ENCODE measurements around the gene ZNF30. TPM values are rescaled to one million over a fixed set of nuclear protein-coding genes. Genes with fewer than 3 reads are reported as not detected.
"Not testable (repeated sequence)": the region's sequence is repeated elsewhere in the genome, so short reads cannot be mapped to it uniquely, and the experiment has no call there.

ZNF30 gene
- total RNA-seq = 5.3 TPM

DNA sequence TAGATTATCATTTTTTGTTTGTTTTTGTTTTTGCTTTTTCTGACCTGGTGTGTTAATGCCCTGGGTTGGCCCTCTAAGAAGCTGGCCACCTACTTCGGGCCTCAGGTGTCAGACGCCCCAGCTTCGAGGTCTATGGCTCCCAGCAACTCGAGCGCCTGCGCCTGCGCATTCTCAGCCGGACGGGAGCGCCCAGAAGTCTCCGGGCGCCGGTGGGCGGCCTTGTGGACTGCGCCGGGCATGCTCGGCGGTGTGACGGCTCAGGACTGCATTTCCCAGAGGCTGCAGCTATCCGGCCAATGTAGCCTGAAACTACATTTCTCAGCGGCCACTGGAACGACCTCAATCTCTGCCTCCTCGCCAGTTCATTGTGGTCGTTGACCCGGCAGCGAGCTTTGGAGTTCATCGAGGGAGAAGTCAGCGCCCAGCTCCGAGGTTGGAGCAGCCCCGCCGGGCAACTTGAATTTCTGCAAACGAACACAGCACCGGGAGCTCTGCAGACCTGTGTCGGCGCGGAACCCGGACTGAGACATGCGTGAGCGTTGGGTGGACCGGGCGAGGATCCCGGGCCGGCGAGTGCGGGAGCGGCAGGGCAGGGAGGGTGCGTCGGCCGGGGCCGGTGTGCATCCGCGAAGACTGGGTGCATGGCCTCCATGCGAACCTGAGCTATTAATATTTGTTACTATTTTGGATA, at the start of gene ZNF30:
ZNF30 (plus strand) TSS at position 219 of the 691 bp plus-strand sequence. CDS start 3,045 bp downstream, outside the sequence.
- peak; percentile 96 for DNase-seq

DNA sequence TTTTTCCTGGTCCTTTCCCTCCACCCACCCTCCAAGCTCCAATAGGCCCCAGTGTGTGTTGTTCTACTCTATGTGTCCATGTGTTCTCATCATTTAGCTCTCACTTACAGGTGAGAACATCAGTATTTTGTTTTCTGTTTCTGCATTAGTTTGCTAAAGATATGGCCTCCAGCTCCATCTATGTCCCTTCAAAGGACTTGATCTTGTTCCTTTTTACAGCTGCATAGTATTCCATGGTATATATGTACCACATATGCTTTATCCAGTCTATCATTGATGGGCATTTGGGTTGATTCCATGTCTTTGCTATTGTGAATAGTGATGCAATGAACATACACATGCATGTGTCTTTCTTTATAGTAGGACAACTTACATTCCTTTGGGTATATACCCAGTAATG, 47.1 kb upstream of the ZNF30 start:
- no peak for DNase-seq

DNA sequence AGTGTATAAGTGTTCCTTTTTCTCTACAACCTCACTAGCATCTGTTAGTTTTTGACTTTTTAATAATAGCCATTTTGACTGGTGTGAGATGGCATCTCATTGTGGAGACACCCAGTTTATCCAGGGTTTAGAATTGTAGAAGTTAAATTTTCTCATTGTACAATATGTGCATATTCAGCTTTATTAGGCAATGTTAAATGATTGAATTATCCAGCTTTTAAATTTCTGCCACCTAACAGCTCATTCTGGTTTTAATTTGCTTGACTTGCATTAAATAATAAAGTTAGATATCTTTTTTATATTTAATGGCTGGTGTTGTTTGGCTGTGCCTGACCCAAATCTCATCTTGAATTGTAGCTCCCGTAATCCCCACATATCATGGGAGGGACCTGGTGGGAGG, 46.7 kb upstream of the ZNF30 start:
- no peak for DNase-seq

DNA sequence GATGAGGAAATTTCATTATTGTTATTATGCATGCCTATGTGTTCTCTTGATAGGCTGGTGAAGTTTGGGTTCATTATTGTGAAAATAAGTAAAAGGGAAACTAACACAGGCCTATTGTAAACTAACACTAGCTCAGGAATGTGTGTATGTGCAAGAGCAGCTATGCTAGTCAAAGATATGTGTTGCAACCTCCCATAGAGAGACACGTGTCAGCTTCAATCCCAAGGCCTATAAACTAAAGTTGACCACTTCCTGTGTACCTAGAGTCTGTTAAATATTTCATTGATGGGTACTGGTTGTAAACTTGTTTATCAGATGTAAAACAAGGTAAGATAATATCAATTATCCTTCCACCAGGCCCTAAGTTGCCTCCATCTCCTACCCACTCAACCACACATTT, 44.7 kb upstream of the ZNF30 start:
- no peak for DNase-seq

DNA sequence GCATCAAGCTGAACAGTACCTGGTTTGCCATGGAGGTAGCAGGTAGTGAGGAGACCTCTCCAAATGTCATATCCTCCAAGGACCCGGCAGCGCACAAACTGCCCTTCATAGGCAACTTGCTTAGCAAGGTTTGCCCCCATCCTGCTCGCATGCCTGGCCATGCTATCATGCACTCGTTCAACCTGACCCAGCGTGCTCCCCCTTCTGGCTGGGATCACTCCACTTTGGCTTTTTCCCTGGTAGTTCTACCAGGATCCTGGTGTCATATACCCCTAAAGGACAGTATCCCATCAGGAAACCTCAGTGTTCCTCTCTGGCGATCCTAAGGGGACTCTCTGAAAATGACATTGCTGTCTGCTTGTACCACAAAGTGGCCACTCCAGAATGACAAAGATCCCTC, 38.6 kb upstream of the ZNF30 start:
- no peak for DNase-seq

DNA sequence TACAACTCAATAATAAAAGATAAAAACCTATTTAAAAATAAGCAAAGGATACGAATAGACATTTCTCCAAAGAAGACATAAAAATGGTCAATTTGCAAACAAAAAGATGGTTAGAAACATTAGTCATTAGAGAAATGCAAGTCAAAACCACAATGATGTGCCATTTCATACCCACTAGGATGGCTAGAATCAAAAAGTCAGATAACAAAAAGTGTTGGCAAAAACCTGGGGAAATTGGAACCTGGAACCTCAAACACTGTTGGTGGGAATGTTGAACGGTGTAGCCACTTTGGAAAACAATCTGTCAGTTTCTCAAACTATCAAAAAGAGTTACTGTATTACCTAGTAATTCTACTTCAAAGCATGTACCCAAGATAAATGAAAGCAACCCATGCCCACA, 26.5 kb upstream of the ZNF30 start:
- DNase-seq = no peak

DNA sequence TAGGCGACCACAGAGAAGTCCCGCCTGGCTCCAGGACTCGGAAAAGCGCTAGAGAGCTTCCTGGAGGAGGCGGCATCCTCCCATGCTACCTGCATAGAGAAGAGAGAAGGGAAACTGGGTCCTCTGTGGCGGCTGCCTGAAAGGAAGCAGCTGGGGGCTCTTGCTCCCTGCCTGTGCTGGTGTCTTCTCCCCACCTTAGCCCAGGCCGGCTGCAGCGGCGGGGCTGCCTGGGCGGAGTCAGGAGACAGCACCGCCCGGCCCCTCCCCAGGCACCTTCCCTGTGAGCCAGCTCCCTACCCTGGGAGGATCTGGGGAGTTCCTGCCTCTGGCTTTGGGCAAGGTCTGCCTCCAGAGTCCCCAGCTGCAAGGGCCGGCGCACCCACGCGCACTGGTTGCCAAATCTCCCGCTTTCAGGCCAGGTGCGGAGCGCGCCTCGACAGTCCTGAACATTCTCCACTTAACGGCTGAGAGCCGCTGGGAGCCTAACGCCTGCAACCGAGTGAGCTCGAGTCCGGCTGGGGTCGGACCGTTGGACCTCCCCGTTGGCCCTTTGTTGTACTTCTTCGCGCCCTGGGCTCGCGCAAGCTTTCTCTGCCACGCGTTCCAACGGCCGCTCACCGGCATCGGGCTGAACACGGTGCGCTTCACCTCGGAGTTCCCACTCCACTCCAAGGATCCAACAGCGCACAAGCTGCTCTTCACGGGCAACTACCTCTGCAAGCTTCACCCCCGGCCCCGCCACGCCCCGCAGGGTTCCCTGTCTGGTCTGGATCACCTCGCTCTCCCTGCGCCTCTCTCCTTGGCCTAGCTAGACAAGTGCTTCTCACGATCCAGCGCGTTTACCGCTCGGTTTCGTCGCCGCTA, 21.8 kb upstream of the ZNF30 start:
- DNase-seq = no peak

DNA sequence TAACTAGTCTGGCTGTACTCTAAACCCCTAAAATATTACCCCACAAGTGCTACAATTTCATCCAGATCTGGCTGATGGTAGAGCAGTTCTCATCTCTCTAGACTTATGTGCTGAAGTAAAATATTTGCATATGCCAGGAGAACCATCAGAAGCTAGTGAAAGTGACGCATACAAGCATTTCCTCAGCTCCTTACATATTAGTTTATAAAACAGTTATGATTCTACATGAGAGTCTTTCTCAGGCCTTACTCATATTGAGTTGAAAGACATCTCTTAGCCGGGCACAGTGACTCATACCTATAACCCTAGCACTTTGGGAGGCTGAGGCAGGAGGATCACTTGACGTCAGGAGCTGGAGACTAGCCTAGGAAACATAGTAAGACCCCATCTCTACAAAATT, 15.9 kb upstream of the ZNF30 start:
- no peak for DNase-seq

DNA sequence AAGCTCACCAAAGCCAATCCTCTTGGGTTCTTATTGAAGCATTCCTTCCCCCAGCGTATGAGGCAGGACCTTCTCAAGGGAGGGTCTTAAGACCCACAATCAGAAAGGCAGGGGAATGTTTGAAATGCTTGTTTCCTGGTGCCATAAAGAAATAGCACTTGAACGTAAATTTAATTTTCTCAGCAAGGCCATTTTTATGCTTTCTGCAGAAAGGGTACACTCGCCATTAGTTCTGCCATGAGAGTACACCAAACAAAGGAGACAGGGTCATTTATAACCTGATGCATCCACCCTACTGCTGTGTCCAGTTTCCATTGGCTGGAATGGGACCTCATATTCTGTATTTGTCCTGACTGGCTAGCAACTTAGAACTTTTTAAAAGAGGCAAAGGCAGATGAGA, 9.6 kb upstream of the ZNF30 start:
- DNase-seq = not testable (repeated sequence)

DNA sequence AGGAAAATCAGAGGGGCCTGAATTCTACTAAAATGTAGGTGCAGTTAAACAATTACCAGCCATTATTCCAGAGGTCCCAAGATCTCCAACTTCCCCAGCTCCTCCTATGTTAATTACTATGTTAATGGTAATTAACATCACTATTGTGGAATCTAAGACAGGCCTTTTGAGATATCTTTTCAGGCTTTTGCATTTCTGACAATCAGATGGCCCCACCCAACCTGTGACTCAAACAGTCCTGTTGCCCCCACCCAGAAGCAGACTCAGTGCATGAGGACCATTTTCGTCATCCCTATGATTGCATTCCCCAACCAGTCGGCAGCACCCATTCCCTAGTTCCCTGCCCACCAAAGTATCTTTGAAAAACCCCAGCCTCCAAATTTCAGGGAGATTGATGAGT, 8.5 kb upstream of the ZNF30 start:
- DNase-seq = no peak

DNA sequence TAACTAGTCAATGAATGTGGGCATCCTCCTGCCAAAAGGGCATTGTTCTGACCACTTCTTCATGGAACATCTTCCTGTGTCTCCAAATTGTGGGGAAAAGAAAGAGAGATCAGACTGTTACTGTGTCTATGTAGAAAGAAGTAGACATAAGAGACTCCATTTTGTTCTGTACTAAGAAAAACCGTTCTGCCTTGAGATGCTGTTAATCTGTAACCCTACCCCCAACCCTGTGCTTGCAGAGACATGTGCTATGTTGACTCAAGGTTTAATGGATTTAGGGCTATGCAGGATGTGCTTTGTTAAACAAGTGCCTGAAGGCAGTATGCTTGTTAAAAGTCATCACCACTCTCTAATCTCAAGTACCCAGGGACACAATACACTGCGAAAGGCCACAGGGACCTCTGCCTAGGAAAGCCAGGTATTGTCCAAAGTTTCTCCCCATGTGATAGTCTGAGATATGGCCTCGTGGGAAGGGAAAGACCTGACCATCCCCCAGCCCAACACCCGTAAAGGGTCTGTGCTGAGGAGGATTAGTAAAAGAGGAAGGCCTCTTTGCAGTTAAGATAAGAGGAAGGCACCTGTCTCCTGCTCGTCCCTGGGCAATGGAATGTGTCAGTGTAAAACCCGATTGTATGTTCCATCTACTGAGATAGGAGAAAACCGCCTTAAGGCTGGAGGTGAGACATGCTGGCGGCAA, 6.5 kb upstream of the ZNF30 start:
- DNase-seq = not testable (repeated sequence)

DNA sequence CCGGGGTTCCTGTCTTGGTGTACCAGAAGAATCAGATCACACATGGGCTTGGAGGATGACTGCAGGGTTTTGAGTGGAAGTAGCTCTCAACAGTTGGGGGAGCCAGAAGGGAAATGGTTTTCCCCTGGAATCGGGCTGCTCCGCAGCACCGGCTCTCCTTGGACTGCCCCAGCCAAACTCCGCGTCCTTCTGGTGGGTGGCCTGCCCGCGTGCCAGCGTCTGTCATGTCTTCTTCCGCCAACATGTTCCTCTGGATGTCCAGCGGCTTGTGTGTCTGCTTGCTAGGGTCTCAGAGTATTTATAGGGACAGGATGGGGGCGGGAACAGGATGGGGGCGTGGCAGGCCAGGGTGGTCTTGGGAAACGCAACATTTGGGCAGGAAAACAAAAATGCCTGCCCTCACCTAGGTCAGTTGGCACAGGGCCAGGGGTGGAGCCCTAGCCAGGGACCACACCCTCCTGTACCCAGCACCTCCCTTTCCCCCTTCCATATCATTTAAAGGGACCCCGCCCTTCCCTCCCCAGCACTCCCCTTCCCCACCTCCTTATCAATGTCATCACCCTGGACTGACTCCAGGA, 1.3 kb upstream of the ZNF30 start:
- no peak for DNase-seq

DNA sequence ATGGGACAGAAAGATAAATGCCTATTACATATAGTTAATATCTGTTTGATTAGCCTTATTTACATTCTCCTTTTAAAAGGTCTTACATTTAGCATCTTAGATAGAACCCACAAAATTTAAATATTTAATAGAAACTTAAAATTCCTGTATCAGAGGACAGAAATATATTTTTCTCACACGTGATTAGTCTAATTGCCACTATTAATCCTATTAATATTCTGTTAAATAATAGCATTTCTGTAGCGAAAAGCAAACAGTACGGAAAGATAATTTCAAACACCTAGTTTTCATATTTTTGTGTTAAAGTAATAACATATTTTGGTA, 380 bp upstream of the ZNF30 start:
- DNase-seq = no peak

DNA sequence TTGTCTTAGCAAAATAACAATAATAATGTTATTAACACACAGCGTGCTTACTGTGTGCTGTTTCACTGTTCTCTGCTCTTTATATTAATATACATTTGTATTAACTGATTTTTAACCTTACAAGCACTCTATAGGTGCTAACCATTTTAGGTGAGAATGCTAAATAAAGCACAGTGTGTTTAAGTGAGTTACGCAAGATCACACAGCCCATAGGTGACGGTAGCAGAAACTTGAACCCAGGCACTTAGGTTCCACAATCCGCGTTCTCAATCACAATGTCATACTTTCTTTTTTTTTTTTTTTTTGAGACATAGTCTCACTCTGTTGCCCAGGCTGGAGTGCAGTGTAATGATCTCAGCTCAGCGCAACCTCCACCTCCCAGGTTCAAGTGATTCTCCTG, 5.8 kb downstream of the ZNF30 start:
- DNase-seq = no peak

DNA sequence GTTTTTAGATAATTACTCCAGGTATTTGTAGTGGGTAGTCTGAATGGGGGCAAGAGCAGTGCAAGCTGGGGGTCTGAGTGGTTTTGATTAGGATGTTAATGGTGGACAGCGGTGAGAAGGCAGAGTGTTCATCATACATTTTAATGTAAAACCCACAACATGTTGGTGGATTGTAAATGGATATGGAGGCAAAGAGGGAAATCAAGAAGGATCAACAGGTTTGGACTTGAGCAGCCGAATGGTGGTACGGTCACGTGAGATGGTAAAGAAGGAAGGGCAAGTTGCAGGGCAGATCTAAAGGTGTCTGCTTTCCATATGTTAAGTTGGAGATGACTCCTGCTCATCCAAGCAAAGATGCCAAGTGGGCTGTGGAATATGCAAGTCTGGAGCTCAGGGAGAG, 9.5 kb downstream of the ZNF30 start:
- DNase-seq = no peak

DNA sequence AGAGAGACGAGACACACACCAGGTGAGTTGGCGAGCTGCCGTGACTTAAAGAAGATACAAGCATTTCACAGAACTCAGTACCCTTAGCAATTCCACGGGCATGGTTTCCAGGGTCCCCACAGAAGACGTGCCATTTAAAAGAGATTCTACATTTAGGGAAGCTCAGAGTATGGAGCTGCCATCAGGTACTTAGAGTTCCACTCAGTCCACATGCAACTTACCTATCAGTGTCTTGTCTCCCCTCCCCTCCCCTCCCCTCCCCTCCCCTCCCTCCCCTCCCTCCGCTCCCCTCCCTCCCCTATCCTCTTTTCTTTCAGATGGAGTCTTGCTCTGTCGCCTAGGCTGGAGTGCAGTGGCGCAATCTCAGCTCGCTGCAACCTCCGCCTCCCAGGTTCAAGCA, 12.2 kb downstream of the ZNF30 start:
- no peak for DNase-seq

DNA sequence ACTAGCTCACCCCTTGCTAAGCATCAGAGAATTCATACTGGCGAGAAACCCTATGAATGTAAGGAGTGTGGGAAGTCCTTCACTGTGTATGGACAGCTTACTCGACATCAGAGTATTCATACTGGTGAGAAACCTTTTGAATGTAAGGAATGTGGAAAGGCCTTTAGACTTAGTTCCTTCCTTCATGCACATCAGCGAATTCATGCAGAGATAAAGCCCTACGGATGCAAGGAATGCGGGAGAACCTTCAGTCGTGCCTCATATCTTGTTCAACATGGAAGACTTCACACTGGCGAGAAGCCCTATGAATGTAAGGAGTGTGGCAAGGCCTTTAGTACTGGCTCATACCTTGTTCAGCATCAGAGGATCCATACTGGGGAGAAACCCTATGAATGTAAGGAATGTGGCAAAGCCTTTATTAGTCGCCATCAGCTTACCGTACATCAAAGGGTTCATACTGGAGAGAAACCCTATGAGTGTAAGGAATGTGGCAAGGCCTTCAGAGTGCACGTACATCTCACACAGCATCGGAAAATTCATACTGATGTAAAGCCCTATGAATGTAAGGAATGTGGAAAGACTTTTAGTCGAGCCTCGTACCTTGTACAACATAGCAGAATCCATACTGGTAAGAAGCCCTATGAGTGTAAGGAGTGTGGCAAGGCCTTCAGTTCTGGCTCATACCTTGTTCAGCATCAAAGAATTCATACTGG, 17.3 kb downstream of the ZNF30 start:
- DNase-seq = no peak

DNA sequence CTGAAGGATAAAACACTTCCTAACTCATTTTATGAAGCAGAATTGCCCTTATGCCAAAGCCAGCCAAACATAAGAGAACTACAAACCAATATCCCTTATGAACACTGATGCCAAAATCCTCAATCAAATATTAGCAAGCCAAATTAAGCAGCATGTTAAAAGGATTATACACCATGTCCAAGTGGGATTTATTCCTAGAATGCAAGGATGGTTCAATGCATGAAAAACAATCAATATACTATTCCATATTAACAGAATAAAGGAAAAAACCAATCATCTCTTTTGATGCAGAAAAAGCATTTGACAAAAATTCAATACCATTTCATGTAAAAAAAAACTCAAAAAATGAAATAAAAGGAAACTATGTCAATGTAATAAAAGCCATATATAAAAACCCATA, 26.4 kb downstream of the ZNF30 start:
- no peak for DNase-seq

DNA sequence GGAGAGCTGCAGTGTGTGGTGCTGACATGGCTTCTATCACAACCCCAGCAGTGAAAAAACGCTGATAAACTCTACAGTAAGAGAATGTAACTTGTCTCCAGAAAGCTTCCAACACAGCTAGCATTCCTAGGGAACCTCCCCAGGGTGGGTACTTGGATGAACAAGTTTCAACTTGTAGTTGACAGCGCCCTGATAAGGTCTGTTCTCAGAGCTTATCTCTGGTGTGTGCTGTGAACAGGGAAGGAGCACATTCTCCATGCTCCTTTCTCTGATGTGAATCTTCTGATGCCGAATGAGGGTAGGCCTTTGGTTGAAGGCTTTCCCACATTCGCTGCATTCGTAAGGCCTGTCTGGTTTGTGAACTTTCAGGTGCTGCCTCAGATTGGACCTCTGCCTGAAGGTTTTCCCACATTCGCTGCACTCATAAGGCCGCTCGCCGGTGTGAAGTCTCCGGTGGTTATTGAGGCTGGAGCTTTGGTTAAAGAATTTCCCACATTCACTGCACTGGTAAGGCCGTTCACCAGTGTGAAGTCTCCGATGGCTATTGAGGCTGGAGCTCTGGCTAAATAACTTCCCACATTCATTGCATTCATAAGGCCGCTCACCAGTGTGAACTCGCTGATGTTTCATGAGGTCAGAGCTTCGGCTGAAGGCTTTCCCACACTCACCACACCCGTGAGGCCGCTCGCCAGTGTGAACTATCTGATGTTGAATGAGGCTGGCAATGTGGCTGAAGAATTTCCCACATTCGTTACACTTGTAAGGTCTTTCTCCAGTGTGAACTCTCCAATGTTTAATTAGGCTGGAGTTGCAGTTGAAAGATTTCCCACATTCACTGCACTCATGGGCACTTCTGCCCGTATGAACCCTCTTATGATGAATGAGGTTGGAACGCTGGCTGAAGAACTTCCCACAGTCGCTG, 31.4 kb downstream of the ZNF30 start:
- no peak for DNase-seq

DNA sequence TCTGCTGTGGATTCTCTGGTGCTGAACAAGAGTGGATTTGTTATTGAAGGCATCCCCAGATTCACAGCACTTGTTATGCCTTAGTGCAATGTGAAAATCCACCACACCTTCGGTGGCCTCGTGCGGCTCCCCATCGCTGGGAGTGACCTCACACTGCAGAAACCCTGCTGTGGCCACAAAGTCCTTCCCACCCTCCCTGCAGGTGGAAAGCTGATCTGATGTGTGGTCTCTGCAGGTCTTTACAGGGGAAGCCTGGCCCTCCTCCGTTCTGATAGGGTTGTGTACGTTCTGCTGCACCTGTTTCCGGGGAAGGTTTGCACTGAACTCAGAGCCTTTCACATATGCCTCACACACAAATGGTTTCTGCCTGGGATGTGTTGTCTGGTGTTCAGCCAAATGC, 32.3 kb downstream of the ZNF30 start:
- no peak for DNase-seq

DNA sequence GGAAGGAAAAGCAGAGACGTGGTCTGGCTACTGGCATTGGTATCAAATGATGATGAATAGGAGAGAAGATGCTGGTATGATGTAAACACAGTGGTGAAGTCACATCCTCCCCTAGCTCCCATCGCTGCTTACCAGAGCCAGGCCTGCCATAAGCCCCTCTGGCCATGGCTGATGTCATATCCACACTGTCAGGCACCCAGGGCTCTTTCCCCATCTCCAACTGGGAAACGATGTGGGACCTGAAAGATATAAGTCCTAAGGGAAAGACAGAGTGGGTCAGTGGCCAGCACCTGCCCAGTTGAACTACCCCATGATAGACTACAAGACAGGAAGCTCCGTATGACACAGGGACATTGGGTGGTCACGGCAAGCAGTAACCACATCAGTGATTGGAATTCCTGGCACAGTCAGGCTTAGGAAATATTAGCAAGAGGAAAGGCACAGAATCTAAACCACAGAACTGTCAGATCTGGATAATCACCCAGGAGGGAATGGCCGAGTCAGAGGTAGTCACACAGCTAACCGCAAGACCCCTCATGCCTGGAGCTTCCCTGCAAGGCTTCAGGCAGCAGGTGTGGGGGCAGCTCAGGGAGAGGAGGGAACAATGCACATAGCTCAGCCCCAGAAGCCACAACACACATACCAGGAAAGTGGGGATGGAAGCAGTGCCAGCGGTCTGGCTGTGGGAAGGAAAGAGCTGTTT, 33.6 kb downstream of the ZNF30 start:
- no peak for DNase-seq

Data from tongue (tissue), 2 donors.